ENCODE measurements around the gene NKTR.

The NKTR gene

DNA sequence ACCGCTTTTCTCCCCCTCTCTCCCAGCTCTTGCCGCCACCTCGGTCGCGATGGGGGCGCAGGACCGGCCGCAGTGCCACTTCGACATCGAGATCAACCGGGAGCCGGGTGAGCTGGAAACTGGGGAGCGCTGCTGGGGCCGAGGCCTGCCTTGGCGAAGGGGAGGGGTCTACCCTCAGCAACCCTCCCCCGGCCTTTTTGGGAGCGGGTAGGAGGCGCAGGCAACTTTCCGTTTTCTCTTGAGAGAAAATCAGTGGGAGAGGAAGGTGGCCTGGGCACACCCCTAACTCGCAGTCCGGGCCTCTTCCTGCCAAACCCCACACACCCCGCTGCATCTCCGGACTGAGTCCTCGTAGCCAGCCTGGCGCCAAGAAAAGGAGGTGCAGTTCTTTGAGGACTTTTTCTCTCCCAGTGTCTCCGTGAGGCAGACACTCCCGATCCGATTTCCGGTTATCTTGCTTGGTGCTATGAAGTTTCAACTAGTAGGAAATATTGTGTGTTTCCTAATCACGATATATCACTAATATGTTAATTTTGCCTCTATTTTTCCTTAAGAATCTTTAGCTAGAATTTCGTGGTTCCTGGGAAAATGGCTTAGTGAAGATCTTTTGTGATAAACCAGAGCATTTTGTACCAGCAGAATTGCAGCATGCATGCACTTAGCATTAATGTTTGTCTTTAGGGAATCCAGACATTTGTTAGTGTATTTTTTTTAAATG is 631 bp downstream of the NKTR start:
- Histone ChIP-seq H3K9ac (ENCODE audit: low read length) (peak overlapping the region; percentile 91), H3K4me3 (ENCODE audit: low read length) (peak overlapping the region; percentile 84), H3K4me1 (ENCODE audit: control insufficient read depth, insufficient read depth, low read length) (peaks cover 15% of the 10 kb centered on the region), H3K36me3 (ENCODE audit: control insufficient read depth, insufficient read depth, low read length, severe bottlenecking) (peaks cover 7% of the 10 kb centered on the region), H3K27me3 (replicated peaks; ENCODE audit: control insufficient read depth, insufficient read depth, low read length) (no peaks in the 10 kb centered on the region), H3K9me3 (ENCODE audit: control insufficient read depth, low read length) (no peaks in the 10 kb centered on the region)
- DNase-seq (ENCODE audit: low read depth) = peak; percentile 83

DNA sequence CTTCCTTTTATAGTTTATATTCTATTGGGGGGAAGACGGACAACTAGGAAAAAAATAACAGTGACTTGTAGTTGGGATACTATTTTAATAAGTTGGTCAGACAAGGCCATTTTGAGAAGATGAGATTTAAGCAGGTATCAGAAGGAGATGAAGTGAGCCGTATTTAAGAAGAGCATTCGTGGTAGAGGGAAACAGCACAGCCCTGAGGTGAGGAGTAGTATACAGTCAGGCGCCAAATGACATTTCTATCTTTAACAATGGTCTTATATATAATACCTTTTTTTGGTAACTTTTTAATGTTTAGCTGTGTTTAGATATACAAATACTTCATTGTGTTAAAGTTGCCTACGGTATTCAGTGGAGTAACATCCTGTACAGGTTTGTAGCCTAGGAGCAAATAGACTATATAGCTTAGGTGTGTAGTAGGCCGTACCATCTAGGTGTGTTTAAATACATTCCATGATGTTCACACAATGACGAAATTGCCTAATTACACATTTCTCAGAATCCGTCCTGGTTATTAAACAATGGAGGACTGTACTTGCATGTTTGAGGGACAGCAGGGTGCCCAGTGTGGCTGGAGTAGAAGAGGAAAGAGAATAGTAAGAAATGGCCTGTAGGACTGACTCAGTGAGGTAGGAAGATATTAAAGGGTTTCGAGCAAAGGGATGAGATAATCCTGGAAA is 1.6 kb downstream of the NKTR start:
- Histone ChIP-seq H3K9ac (ENCODE audit: low read length) (peak overlapping the region; percentile 91), H3K4me1 (ENCODE audit: control insufficient read depth, insufficient read depth, low read length) (peaks cover 15% of the 10 kb centered on the region), H3K4me3 (ENCODE audit: low read length) (peak overlapping the region; percentile 84), H3K9me3 (ENCODE audit: control insufficient read depth, low read length) (no peaks in the 10 kb centered on the region), H3K27me3 (replicated peaks; ENCODE audit: control insufficient read depth, insufficient read depth, low read length) (no peaks in the 10 kb centered on the region), H3K36me3 (ENCODE audit: control insufficient read depth, insufficient read depth, low read length, severe bottlenecking) (peaks cover 7% of the 10 kb centered on the region)
- DNase-seq (ENCODE audit: low read depth) = peak; percentile 21

- DNase-seq (ENCODE audit: low read depth) = no peak
- Histone ChIP-seq H3K36me3 (ENCODE audit: control insufficient read depth, insufficient read depth, low read length, severe bottlenecking) (peaks cover 11% of the 10 kb centered on the region), H3K4me3 (ENCODE audit: low read length) (no peak overlapping the region), H3K27me3 (replicated peaks; ENCODE audit: control insufficient read depth, insufficient read depth, low read length) (no peaks in the 10 kb centered on the region), H3K9ac (ENCODE audit: low read length) (no peak overlapping the region), H3K9me3 (ENCODE audit: control insufficient read depth, low read length) (no peaks in the 10 kb centered on the region), H3K4me1 (ENCODE audit: control insufficient read depth, insufficient read depth, low read length) (peaks cover 15% of the 10 kb centered on the region)
These were observed 2.5 kb downstream of the NKTR start for GRCh38 chr3:42602961-42603360.

- H3K4me3 ChIP-seq (ENCODE audit: low read length) = no peak overlapping the region
- H3K27me3 ChIP-seq (replicated peaks; ENCODE audit: control insufficient read depth, insufficient read depth, low read length) = no peaks in the 10 kb centered on the region
- H3K9me3 ChIP-seq (ENCODE audit: control insufficient read depth, low read length) = no peaks in the 10 kb centered on the region
- peaks cover 20% of the 10 kb centered on the region for H3K36me3 ChIP-seq (ENCODE audit: control insufficient read depth, insufficient read depth, low read length, severe bottlenecking)
- H3K4me1 ChIP-seq (ENCODE audit: control insufficient read depth, insufficient read depth, low read length) = peaks cover 29% of the 10 kb centered on the region
- no peak overlapping the region for H3K9ac ChIP-seq (ENCODE audit: low read length)
- DNase-seq (ENCODE audit: low read depth) = no peak
These were observed 5.2 kb downstream of the NKTR start for GRCh38 chr3:42605546-42606173.

DNA sequence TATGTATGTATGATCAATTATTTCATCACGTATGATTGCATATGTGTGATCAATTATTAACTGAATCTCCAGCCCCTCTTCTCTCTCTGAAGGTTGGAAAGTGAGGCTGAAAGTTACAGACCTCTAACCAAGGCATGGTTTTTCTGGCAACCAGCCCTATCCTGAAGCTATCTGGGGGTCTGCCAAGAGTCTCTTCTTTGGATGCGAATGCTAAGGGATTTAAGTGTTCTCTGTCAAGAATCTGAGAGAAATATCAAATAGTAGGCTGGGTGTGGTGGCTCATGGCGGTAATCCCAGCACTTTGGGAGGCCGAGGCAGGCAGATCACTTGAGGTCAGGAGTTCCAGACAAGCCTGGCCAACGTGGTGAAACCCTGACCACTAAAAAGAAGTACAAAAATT is 8.1 kb downstream of the NKTR start:
- Histone ChIP-seq H3K36me3 (ENCODE audit: control insufficient read depth, insufficient read depth, low read length, severe bottlenecking) (peaks cover 42% of the 10 kb centered on the region), H3K9me3 (ENCODE audit: control insufficient read depth, low read length) (no peaks in the 10 kb centered on the region), H3K4me1 (ENCODE audit: control insufficient read depth, insufficient read depth, low read length) (peaks cover 20% of the 10 kb centered on the region), H3K27me3 (replicated peaks; ENCODE audit: control insufficient read depth, insufficient read depth, low read length) (no peaks in the 10 kb centered on the region), H3K9ac (ENCODE audit: low read length) (no peak overlapping the region), H3K4me3 (ENCODE audit: low read length) (no peak overlapping the region)
- peak; percentile 63 for DNase-seq (ENCODE audit: low read depth)

DNA sequence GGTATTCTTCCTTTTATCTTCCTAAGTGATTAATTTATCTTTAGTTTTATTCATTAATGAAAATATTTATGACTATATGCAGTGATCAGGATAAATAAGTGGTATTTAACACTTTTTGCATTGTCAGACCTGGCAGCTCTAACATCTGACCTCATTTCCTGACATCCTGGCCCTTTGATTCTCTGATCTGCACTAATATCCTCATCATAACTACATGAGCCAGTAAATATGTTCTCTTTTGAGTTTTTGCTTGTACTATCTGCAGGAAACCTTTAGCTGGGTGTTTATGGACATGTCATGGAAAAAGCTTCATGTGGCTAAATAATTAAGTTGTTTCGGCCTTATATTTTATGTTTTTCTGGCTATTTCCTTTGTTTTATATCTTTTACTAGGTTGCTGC is 10.5 kb downstream of the NKTR start:
- no peaks in the 10 kb centered on the region for H3K9me3 ChIP-seq (ENCODE audit: control insufficient read depth, low read length)
- H3K4me3 ChIP-seq (ENCODE audit: low read length) = no peak overlapping the region
- H3K27me3 ChIP-seq (replicated peaks; ENCODE audit: control insufficient read depth, insufficient read depth, low read length) = no peaks in the 10 kb centered on the region
- no peak for DNase-seq (ENCODE audit: low read depth)
- no peak overlapping the region for H3K9ac ChIP-seq (ENCODE audit: low read length)
- peaks cover 25% of the 10 kb centered on the region for H3K4me1 ChIP-seq (ENCODE audit: control insufficient read depth, insufficient read depth, low read length)
- H3K36me3 ChIP-seq (ENCODE audit: control insufficient read depth, insufficient read depth, low read length, severe bottlenecking) = peaks cover 44% of the 10 kb centered on the region

- DNase-seq (ENCODE audit: low read depth) = no peak
These were observed 11.7 kb downstream of the NKTR start for GRCh38 chr3:42612217-42612616.

GRCh38 chr3:42612928-42613327 is 12.4 kb downstream of the NKTR start:
- no peak overlapping the region for H3K9ac ChIP-seq (ENCODE audit: low read length)
- no peak for DNase-seq (ENCODE audit: low read depth)
- H3K36me3 ChIP-seq (ENCODE audit: control insufficient read depth, insufficient read depth, low read length, severe bottlenecking) = peaks cover 50% of the 10 kb centered on the region
- H3K9me3 ChIP-seq (ENCODE audit: control insufficient read depth, low read length) = no peaks in the 10 kb centered on the region
- no peaks in the 10 kb centered on the region for H3K27me3 ChIP-seq (replicated peaks; ENCODE audit: control insufficient read depth, insufficient read depth, low read length)
- H3K4me3 ChIP-seq (ENCODE audit: low read length) = no peak overlapping the region
- H3K4me1 ChIP-seq (ENCODE audit: control insufficient read depth, insufficient read depth, low read length) = peaks cover 25% of the 10 kb centered on the region

More at GRCh38 chr3:42612217-42612616, 11.7 kb downstream of the NKTR start:
- Histone ChIP-seq H3K4me3 (ENCODE audit: low read length) (no peak overlapping the region), H3K27me3 (replicated peaks; ENCODE audit: control insufficient read depth, insufficient read depth, low read length) (no peaks in the 10 kb centered on the region), H3K9me3 (ENCODE audit: control insufficient read depth, low read length) (no peaks in the 10 kb centered on the region), H3K36me3 (ENCODE audit: control insufficient read depth, insufficient read depth, low read length, severe bottlenecking) (peaks cover 45% of the 10 kb centered on the region), H3K4me1 (ENCODE audit: control insufficient read depth, insufficient read depth, low read length) (peaks cover 25% of the 10 kb centered on the region), H3K9ac (ENCODE audit: low read length) (no peak overlapping the region)

GRCh38 chr3:42613462-42613861 is 13.0 kb downstream of the NKTR start:
- DNase-seq (ENCODE audit: low read depth) = peak; percentile 33

GRCh38 chr3:42631620-42632019 is 31.1 kb downstream of the NKTR start:
- no peak overlapping the region for H3K4me3 ChIP-seq (ENCODE audit: low read length)
- H3K9me3 ChIP-seq (ENCODE audit: control insufficient read depth, low read length) = no peaks in the 10 kb centered on the region
- H3K4me1 ChIP-seq (ENCODE audit: control insufficient read depth, insufficient read depth, low read length) = peaks cover 15% of the 10 kb centered on the region
- no peak for DNase-seq (ENCODE audit: low read depth)
- no peak overlapping the region for H3K9ac ChIP-seq (ENCODE audit: low read length)
- no peaks in the 10 kb centered on the region for H3K27me3 ChIP-seq (replicated peaks; ENCODE audit: control insufficient read depth, insufficient read depth, low read length)
- peaks cover 84% of the 10 kb centered on the region for H3K36me3 ChIP-seq (ENCODE audit: control insufficient read depth, insufficient read depth, low read length, severe bottlenecking)

More at GRCh38 chr3:42613462-42613861, 13.0 kb downstream of the NKTR start:
- Histone ChIP-seq H3K36me3 (ENCODE audit: control insufficient read depth, insufficient read depth, low read length, severe bottlenecking) (peaks cover 50% of the 10 kb centered on the region), H3K9me3 (ENCODE audit: control insufficient read depth, low read length) (no peaks in the 10 kb centered on the region), H3K4me3 (ENCODE audit: low read length) (no peak overlapping the region), H3K27me3 (replicated peaks; ENCODE audit: control insufficient read depth, insufficient read depth, low read length) (no peaks in the 10 kb centered on the region), H3K9ac (ENCODE audit: low read length) (no peak overlapping the region), H3K4me1 (ENCODE audit: control insufficient read depth, insufficient read depth, low read length) (peaks cover 22% of the 10 kb centered on the region)

GRCh38 chr3:42632146-42632545 is 31.7 kb downstream of the NKTR start:
- peaks cover 85% of the 10 kb centered on the region for H3K36me3 ChIP-seq (ENCODE audit: control insufficient read depth, insufficient read depth, low read length, severe bottlenecking)
- H3K4me1 ChIP-seq (ENCODE audit: control insufficient read depth, insufficient read depth, low read length) = peaks cover 15% of the 10 kb centered on the region

More at GRCh38 chr3:42632146-42632545, 31.7 kb downstream of the NKTR start:
- Histone ChIP-seq H3K4me3 (ENCODE audit: low read length) (no peak overlapping the region), H3K9ac (ENCODE audit: low read length) (no peak overlapping the region), H3K9me3 (ENCODE audit: control insufficient read depth, low read length) (no peaks in the 10 kb centered on the region), H3K27me3 (replicated peaks; ENCODE audit: control insufficient read depth, insufficient read depth, low read length) (no peaks in the 10 kb centered on the region)
- peak; percentile 11 for DNase-seq (ENCODE audit: low read depth)
